Measurements from ENCODE around the gene FER1L5. TPM values are rescaled to one million over a fixed set of nuclear protein-coding genes. Genes with fewer than 3 reads are reported as not detected.

The FER1L5 gene
- polyA plus RNA-seq, 1 of the 3 experiments (the other 2 are of a cell fraction): 0.02 TPM

DNA sequence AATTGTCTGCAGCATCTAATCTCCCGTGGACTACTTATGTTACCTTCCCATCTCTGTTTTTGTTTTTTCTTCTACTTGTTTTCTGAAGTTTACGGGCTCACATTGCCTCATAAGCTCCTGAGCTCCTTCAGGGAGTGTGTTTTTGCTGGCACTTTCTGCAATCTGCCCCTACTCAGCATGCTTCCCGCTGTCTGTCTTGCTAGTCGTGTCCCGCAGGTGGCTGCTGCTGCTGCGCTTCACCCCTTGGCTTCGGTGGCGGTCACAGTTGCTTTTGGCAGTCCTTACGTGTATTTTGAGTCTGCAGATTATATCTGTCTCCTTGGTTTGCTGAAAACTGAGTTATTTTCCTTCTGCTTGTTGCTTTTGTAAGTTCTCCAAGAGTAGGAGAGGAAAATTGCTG, 37.3 kb downstream of the FER1L5 start:
- 54% methylated on average over 9 of the region's 9 CpGs for WGBS (ENCODE audit: low lambda C conversion rate)
- no peaks in the 10 kb centered on the region for H3K36me3 ChIP-seq (replicated peaks in 1 of 2; ENCODE audit: control insufficient read depth in 1 of 2, insufficient read depth in 2 of 2, low read length in 1 of 2)
- no peak overlapping the region for H3K9ac ChIP-seq
- no peaks in the 10 kb centered on the region for H3F3A ChIP-seq (replicated peaks; ENCODE audit: insufficient read depth)
- ChIA-PET CTCF (no interaction called here), POLR2A (no interaction called here)
- no peak overlapping the region for H3K4me2 ChIP-seq
- H3K4me3 ChIP-seq (ENCODE audit: low read depth in 2 of 2, low read length in 1 of 2): no peak overlapping the region
- no peaks in the 10 kb centered on the region; the same call in 1 of the 2 replicates for H3K27me3 ChIP-seq (ENCODE audit: insufficient read depth)
- no peak for DNase-seq
- H4K20me1 ChIP-seq (ENCODE audit: insufficient read depth): no peaks in the 10 kb centered on the region
- no peaks in the 10 kb centered on the region for H3K9me3 ChIP-seq
- no peaks in the 10 kb centered on the region for H3K9me2 ChIP-seq
- peaks cover 0 to 2% of the 10 kb centered on the region in 2 experiments; a peak in 1 of 4 replicates for H3K4me1 ChIP-seq (ENCODE audit: control insufficient read depth in 1 of 2, insufficient read depth in 2 of 2, low read depth in 1 of 2, low read length in 1 of 2)
- no peak overlapping the region for H2AFZ ChIP-seq (ENCODE audit: low read depth)
- TF ChIP-seq JUND (IDR thresholded peaks at IDR 0.05) (no peak), SIN3A (IDR thresholded peaks at IDR 0.05; ENCODE audit: borderline replicate concordance, low read depth, low read length) (no peak), FOXM1 (IDR thresholded peaks at IDR 0.05; ENCODE audit: low read depth) (no peak), RCOR1 (IDR thresholded peaks at IDR 0.05; ENCODE audit: low read length) (no peak), GABPA (IDR thresholded peaks at IDR 0.05; ENCODE audit: low read depth) (no peak), FOXJ3 (CRISPR knock-in tag; IDR thresholded peaks at IDR 0.05) (no peak), RXRA (IDR thresholded peaks at IDR 0.05; ENCODE audit: borderline replicate concordance, low read depth) (no peak), TAF1 (IDR thresholded peaks at IDR 0.05; ENCODE audit: borderline replicate concordance, low read depth, low read length) (no peak), NFIC (IDR thresholded peaks at IDR 0.05; ENCODE audit: borderline replicate concordance) (no peak), RAD21 (IDR thresholded peaks at IDR 0.05; ENCODE audit: low read length) (no peak), NRF1 (IDR thresholded peaks at IDR 0.05; ENCODE audit: low read depth, low read length) (no peak), RFX5 (IDR thresholded peaks at IDR 0.05; ENCODE audit: low read length) (no peak), ELF1 (IDR thresholded peaks at IDR 0.05) (no peak), TCF12 (IDR thresholded peaks at IDR 0.05) (no peak), MXI1 (IDR thresholded peaks at IDR 0.05; ENCODE audit: low read depth, low read length) (no peak), SMC3 (IDR thresholded peaks at IDR 0.05; ENCODE audit: low read depth, low read length) (no peak)
- TF ChIP-seq, protein P1, sequence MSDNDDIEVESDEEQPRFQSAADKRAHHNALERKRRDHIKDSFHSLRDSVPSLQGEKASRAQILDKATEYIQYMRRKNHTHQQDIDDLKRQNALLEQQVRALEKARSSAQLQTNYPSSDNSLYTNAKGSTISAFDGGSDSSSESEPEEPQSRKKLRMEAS (IDR thresholded peaks at IDR 0.05; ENCODE audit: low read depth): no peak
- TF ChIP-seq, protein P2, sequence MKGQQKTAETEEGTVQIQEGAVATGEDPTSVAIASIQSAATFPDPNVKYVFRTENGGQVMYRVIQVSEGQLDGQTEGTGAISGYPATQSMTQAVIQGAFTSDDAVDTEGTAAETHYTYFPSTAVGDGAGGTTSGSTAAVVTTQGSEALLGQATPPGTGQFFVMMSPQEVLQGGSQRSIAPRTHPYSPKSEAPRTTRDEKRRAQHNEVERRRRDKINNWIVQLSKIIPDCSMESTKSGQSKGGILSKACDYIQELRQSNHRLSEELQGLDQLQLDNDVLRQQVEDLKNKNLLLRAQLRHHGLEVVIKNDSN (IDR thresholded peaks at IDR 0.05; ENCODE audit: borderline replicate concordance, low read depth): no peak
- TF ChIP-seq, protein P3, sequence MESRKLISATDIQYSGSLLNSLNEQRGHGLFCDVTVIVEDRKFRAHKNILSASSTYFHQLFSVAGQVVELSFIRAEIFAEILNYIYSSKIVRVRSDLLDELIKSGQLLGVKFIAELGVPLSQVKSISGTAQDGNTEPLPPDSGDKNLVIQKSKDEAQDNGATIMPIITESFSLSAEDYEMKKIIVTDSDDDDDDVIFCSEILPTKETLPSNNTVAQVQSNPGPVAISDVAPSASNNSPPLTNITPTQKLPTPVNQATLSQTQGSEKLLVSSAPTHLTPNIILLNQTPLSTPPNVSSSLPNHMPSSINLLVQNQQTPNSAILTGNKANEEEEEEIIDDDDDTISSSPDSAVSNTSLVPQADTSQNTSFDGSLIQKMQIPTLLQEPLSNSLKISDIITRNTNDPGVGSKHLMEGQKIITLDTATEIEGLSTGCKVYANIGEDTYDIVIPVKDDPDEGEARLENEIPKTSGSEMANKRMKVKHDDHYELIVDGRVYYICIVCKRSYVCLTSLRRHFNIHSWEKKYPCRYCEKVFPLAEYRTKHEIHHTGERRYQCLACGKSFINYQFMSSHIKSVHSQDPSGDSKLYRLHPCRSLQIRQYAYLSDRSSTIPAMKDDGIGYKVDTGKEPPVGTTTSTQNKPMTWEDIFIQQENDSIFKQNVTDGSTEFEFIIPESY (IDR thresholded peaks at IDR 0.05; ENCODE audit: borderline replicate concordance, low read depth): no peak
- H3K79me2 ChIP-seq (ENCODE audit: insufficient read depth): no peaks in the 10 kb centered on the region
- no peak overlapping the region for H3K27ac ChIP-seq (ENCODE audit: low read depth in 2 of 2, low read length in 1 of 2)
